ENCODE results near the gene GOLGB1. TPM values are rescaled to one million over a fixed set of nuclear protein-coding genes. Genes with fewer than 3 reads are reported as not detected.

GOLGB1 gene
- total RNA-seq, 1 experiment from 2014 or later = 31.4 TPM

- Histone ChIP-seq H2BK120ac (ENCODE audit: low read depth, low read length, poor library complexity, severe bottlenecking) (no peak overlapping the region), H3K56ac (ENCODE audit: insufficient read length, low read depth, low read length) (no peak overlapping the region), H2AFZ (ENCODE audit: low read length) (no peak overlapping the region), H3K9ac (ENCODE audit: extremely low read depth, insufficient read length, low read length) (no peak overlapping the region), H3K27ac (ENCODE audit: insufficient read length, low read depth, low read length) (no peak overlapping the region), H4K91ac (ENCODE audit: insufficient read length, low read depth, low read length) (no peak overlapping the region), H4K8ac (replicated peaks; ENCODE audit: insufficient read length, low read depth, low read length) (no peak overlapping the region), H3K79me1 (ENCODE audit: insufficient read depth, low read depth, low read length, poor library complexity, severe bottlenecking) (no peaks in the 10 kb centered on the region), H4K20me1 (ENCODE audit: control insufficient read depth, insufficient read depth, insufficient read length) (no peaks in the 10 kb centered on the region), H2BK12ac (ENCODE audit: insufficient read length, low read depth, low read length) (no peak overlapping the region), H3K79me2 (ENCODE audit: insufficient read depth, low read length) (no peaks in the 10 kb centered on the region), H4K5ac (ENCODE audit: insufficient read length, low read depth, low read length) (no peak overlapping the region), H3K27me3 (ENCODE audit: insufficient read depth, low read length) (no peaks in the 10 kb centered on the region), H3K14ac (ENCODE audit: insufficient read depth, low read length) (no peak overlapping the region), H2BK20ac (ENCODE audit: low read depth, low read length, poor library complexity, severe bottlenecking) (no peak overlapping the region), H3K23ac (ENCODE audit: insufficient read length, low read depth, low read length) (no peak overlapping the region), H3K9me3 (ENCODE audit: control insufficient read depth, low read depth, low read length) (no peaks in the 10 kb centered on the region), H3T11ph (ENCODE audit: low read length) (no peak overlapping the region), H2BK5ac (ENCODE audit: insufficient read length, low read length) (no peak overlapping the region), H3K4me1 (ENCODE audit: insufficient read depth, low read length) (no peaks in the 10 kb centered on the region), H3K4ac (ENCODE audit: low read depth, low read length) (no peak overlapping the region), H2AK5ac (ENCODE audit: insufficient read length, low read length) (no peak overlapping the region), H3K23me2 (ENCODE audit: insufficient read length, low read depth, low read length, poor library complexity, severe bottlenecking) (no peaks in the 10 kb centered on the region), H2BK15ac (ENCODE audit: low read depth, low read length) (no peak overlapping the region), H3K18ac (ENCODE audit: insufficient read length, low read depth, low read length) (no peak overlapping the region), H3K4me2 (ENCODE audit: insufficient read depth, insufficient read length, low read length) (no peak overlapping the region)
- Mint-ChIP-seq H3K27ac (peak overlapping the region in 1 of 3 experiments; percentile 82; a peak in 3 of 7 replicates), H3K9me3 (peaks cover 3 to 10% of the 10 kb centered on the region in 2 experiments; a peak in 3 of 5 replicates), H3K4me1 (no peaks in the 10 kb centered on the region), H3K27me3 (ENCODE audit: low read depth) (no peaks in the 10 kb centered on the region), H3K4me3 (no peak overlapping the region), H3K36me3 (ENCODE audit: insufficient read depth in 1 of 3, low read depth in 3 of 3) (no peaks in the 10 kb centered on the region)
- no peak for TF ChIP-seq CTCF (conservative IDR thresholded peaks at IDR 0.05)
- no peak for DNase-seq
Observed at GRCh38 chr3:121651684-121652083, 97.9 kb downstream of the GOLGB1 start.
